ENCODE measurements around the gene ZMYND12.

GRCh38 chr1:42490237-42490636 is 34.4 kb upstream of the ZMYND12 start:
- TF ChIP-seq CTCF (conservative IDR thresholded peaks at IDR 0.05; ENCODE audit: low read depth, low read length) (no peak), POLR2A (IDR thresholded peaks at IDR 0.05; ENCODE audit: low read depth, low read length) (no peak), MXI1 (IDR thresholded peaks at IDR 0.05; ENCODE audit: borderline replicate concordance, low read depth, low read length) (no peak), NFE2L2 (IDR thresholded peaks at IDR 0.05; ENCODE audit: low read depth, low read length) (no peak), RFX5 (IDR thresholded peaks at IDR 0.05; ENCODE audit: low read depth, low read length) (no peak), BHLHE40 (IDR thresholded peaks at IDR 0.05; ENCODE audit: low read depth, low read length) (no peak), CEBPB (IDR thresholded peaks at IDR 0.05; ENCODE audit: low read depth, low read length) (no peak), RAD21 (IDR thresholded peaks at IDR 0.05; ENCODE audit: low read length) (no peak), RCOR1 (IDR thresholded peaks at IDR 0.05; ENCODE audit: insufficient replicate concordance, low read length) (no peak), MAFK (IDR thresholded peaks at IDR 0.05; ENCODE audit: low read depth, low read length) (no peak), USF2 (IDR thresholded peaks at IDR 0.05; ENCODE audit: low read depth, low read length) (no peak), SMC3 (IDR thresholded peaks at IDR 0.05; ENCODE audit: low read depth, low read length) (no peak), FOS (IDR thresholded peaks at IDR 0.05; ENCODE audit: low read depth, low read length) (no peak), MAZ (IDR thresholded peaks at IDR 0.05; ENCODE audit: borderline replicate concordance, low read depth, low read length) (no peak)

Data from IMR-90 (cell line).